Upper lobe of left lung (tissue), 4 donors: Measurements from ENCODE around the gene SYT14.
"Not testable (repeated sequence)": the region's sequence is repeated elsewhere in the genome, so short reads cannot be mapped to it uniquely, and the experiment has no call there.

Experiments used
- POLR2A ChIP-seq, 4 donors: fragments of 450-650 bp; IDR thresholded peaks; one replicate each; pipeline ENCODE4 v1.5.1; 2016 to 2017; ENCODE audit warnings: antibody characterized with exemption in 4 of 4, mild to moderate bottlenecking in 2 of 4
- POLR2AphosphoS5 ChIP-seq, 2 donors: sonication (generic); formaldehyde crosslinking; IDR thresholded peaks; one replicate each; pipeline ENCODE4 v1.5.1; 2017; ENCODE audit warnings: antibody characterized with exemption in 2 of 2
- TF ChIP-seq, protein P1 (sequence below), 6 experiments: fragments of 450-650 bp in 4 of 6; fragments of 200-600 bp in 2 of 6; sonication (generic) in 2 of 6; IDR thresholded peaks; one replicate each; pipeline ENCODE4 v1.5.1; 2016 to 2019; ENCODE audit warnings: antibody characterized with exemption in 6 of 6

DNA sequence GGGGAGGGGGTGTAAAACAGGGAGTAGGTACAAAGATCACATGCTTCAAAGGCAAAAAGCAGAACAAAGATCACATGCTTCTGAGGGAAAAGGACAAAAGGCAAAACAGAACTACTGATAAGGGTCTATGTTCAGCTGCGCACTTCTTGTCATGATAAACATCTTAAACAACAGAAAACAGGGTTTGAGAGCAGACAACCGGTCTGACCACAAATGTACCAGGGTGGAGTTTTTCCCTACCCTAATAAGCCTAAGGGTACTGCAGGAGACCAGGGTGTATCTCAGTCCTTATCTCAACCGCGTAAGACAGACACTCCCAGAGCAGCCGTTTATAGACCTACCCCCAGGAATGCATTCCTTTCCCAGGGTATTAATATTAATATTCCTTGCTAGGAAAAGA, 258.2 kb downstream of the SYT14 start:
- not testable (repeated sequence) for TF ChIP-seq POLR2A, POLR2AphosphoS5 (IDR thresholded peaks at IDR 0.05)
- TF ChIP-seq, protein P1, sequence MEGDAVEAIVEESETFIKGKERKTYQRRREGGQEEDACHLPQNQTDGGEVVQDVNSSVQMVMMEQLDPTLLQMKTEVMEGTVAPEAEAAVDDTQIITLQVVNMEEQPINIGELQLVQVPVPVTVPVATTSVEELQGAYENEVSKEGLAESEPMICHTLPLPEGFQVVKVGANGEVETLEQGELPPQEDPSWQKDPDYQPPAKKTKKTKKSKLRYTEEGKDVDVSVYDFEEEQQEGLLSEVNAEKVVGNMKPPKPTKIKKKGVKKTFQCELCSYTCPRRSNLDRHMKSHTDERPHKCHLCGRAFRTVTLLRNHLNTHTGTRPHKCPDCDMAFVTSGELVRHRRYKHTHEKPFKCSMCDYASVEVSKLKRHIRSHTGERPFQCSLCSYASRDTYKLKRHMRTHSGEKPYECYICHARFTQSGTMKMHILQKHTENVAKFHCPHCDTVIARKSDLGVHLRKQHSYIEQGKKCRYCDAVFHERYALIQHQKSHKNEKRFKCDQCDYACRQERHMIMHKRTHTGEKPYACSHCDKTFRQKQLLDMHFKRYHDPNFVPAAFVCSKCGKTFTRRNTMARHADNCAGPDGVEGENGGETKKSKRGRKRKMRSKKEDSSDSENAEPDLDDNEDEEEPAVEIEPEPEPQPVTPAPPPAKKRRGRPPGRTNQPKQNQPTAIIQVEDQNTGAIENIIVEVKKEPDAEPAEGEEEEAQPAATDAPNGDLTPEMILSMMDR (IDR thresholded peaks at IDR 0.05), result not testable (repeated sequence)
